Activated CD4-positive, alpha-beta T cell treated with anti-CD3 and anti-CD28 coated beads, Interleukin-2, amount 10 ng/mL, durations not matched to agents 24 days and 14 days (primary cell): Measurements from ENCODE around the gene MSANTD1. TPM values are rescaled to one million over a fixed set of nuclear protein-coding genes. Genes with fewer than 3 reads are reported as not detected.
"Not testable (repeated sequence)": the region's sequence is repeated elsewhere in the genome, so short reads cannot be mapped to it uniquely, and the experiment has no call there.

Experiments
- DNase-seq: peaks from one replicate; pipeline ENCODE4 v3.0.0; 2022
- H3K27ac Mint-ChIP-seq: one replicate; pipeline ENCODE4 v1.8.0; 2022; ENCODE audit warnings: mild to moderate bottlenecking, mixed read lengths
- H3K27me3 Mint-ChIP-seq: one replicate; pipeline ENCODE4 v1.8.0; 2022; ENCODE audit warnings: mixed read lengths
- H3K36me3 Mint-ChIP-seq: one replicate; pipeline ENCODE4 v1.8.0; 2022; ENCODE audit warnings: low read depth, mild to moderate bottlenecking, mixed read lengths
- H3K4me1 Mint-ChIP-seq: one replicate; pipeline ENCODE4 v1.8.0; 2021; ENCODE audit warnings: mixed read lengths
- H3K4me3 Mint-ChIP-seq: one replicate; pipeline ENCODE4 v1.8.0; 2022; ENCODE audit warnings: mild to moderate bottlenecking, moderate library complexity, mixed read lengths
- H3K9me3 Mint-ChIP-seq: one replicate; pipeline ENCODE4 v1.8.0; 2021; ENCODE audit warnings: mixed read lengths
- intact Hi-C: fragments of 100-400 bp; cut with micrococcal nuclease; formaldehyde crosslinking; loops from one replicate; pipeline ENCODE4 v1.15.1; 2023
- total RNA-seq: library from RNA; stranded (reverse); gene quantifications from 2 replicates; pipeline ENCODE4 v1.2.3, GENCODE V29; 2022

Gene MSANTD1
- total RNA-seq, 1 donor from 2014 or later, result 0.70 TPM

GRCh38 chr4:3294401-3295241, 45.7 kb downstream of the MSANTD1 start:
- Mint-ChIP-seq H3K36me3 (no peaks in the 10 kb centered on the region), H3K27ac (no peak overlapping the region), H3K9me3 (no peaks in the 10 kb centered on the region), H3K27me3 (peaks cover 72% of the 10 kb centered on the region), H3K4me3 (no peak overlapping the region), H3K4me1 (peaks cover 13% of the 10 kb centered on the region)
- intact Hi-C loops, result loop anchor here (5.0 to 10.0 kb wide), 2 partner anchors 190 to 238 kb away; partner anchors contain the start of gene LRPAP1
- no peak for DNase-seq

DNA sequence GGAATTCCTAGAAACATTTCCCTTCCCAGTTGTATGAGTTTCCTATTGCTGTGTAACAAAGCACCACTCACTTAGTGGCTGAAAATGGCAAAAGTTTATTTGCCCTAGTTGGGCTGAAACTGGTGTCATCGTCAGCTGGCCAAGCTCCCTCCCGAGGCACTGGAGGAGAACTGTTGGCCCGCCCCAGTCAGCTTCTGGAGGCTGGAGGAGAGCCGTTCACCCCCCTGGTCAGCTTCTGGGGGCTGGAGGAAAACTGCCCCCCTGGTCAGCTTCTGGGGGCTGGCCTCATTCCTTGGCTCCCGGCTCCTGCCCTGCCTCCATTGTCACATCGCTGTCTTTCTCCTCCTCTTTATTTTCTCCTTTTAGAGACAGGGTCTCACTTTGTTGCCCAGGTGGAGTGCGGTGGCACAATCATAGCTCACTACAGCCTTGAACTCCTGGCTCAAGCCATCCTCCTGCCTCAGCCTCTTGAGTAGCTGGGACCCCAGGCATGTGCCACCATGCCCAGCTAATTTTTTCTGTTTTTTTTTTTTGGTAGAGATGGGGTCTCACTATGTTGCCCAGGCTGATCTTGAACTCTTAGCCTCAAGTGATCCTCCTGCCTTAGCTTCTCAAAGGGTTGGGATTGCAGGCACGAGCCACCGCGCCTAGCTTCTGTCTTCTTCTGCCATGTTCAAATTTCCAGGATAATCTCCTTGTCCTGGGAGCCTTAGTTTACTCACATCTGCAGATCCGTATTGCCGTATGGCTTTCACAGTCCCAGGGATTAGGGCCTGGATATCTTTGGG, 47.1 kb downstream of the MSANTD1 start:
- no peak for DNase-seq
- peaks cover 14% of the 10 kb centered on the region for H3K4me1 Mint-ChIP-seq
- H3K27me3 Mint-ChIP-seq, result peaks cover 63% of the 10 kb centered on the region
- no peaks in the 10 kb centered on the region for H3K36me3 Mint-ChIP-seq
- intact Hi-C loops, result loop anchor here (10.0 kb wide), 1 partner anchor 191 kb away; no protein-coding TSS in a partner anchor
- no peaks in the 10 kb centered on the region for H3K9me3 Mint-ChIP-seq
- H3K27ac Mint-ChIP-seq, result no peak overlapping the region
- H3K4me3 Mint-ChIP-seq, result no peak overlapping the region

DNA sequence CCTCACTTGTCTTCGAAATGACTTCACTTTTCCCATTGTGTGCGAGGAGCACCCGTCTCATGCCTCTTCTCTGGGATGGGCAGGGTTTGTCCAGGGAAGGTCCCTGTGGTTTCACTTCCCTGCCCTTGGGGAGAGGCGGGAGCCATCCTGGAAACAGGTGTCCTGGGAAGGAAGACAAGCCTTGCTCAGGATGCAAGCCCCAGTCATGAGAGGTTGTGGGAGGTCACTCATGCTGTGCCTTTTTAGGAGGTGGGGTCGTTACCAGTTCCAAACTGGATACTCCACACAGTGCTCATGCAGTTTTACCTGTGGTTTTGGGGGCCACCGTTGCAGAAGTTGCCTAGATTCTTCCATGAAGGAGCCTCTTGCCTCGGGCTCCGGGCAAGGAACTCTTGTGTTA, 47.7 kb downstream of the MSANTD1 start:
- peaks cover 15% of the 10 kb centered on the region for H3K4me1 Mint-ChIP-seq
- H3K9me3 Mint-ChIP-seq, result no peaks in the 10 kb centered on the region
- DNase-seq, result no peak
- no peak overlapping the region for H3K4me3 Mint-ChIP-seq
- H3K27ac Mint-ChIP-seq, result no peak overlapping the region
- intact Hi-C loops, result loop anchor here (10.0 kb wide), 1 partner anchor 192 kb away; no protein-coding TSS in a partner anchor
- peaks cover 62% of the 10 kb centered on the region for H3K27me3 Mint-ChIP-seq
- no peaks in the 10 kb centered on the region for H3K36me3 Mint-ChIP-seq

- no peaks in the 10 kb centered on the region for H3K36me3 Mint-ChIP-seq
Observed at GRCh38 chr4:3297066-3297859, 48.3 kb downstream of the MSANTD1 start.

DNA sequence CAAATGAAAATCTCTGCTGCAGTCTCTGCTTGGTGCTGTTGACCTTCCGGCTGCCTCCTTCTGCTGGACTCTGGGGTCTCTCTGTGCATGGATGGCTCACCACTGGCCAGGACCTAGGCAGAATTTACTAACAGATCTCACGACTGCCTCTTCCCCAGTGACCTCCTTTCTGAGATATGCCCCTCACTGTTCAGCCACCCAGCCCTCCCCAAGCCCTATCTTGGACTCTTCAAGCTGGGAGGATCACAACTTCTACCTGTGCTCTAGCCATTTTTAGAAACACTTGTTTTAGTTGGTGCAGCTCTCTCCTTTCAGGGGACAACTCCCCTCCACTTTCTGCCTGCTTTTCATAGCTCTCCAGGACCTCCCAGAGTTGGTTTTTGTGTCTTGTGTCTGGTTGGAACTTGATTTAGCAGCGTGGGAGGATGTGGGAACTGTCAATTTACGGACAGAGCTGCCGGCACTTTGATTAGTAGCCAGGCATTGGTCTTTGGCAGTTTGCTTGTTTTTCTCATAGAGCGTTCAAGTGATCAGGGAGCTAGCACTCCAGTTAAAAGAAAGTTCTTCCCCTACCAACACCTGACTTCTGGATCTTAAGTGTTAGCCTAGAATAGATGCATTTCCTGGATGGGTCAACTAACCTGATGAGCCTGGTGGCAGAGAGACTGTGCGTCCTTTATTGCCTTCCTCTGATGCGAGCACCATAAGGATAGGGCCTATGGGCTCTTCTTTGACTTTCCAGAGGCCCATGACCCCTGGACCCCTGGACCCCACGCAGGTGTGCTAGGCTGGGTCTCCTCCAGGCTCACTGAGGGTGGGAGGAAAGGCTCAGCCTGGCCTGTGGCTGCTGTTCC, 50.4 kb downstream of the MSANTD1 start:
- Mint-ChIP-seq H3K9me3 (no peaks in the 10 kb centered on the region), H3K36me3 (no peaks in the 10 kb centered on the region), H3K27me3 (peaks cover 53% of the 10 kb centered on the region), H3K4me3 (no peak overlapping the region), H3K27ac (no peak overlapping the region), H3K4me1 (peaks cover 26% of the 10 kb centered on the region)
- no peak for DNase-seq
- intact Hi-C loops, result loop anchor here (10.0 kb wide), 1 partner anchor 195 kb away; no protein-coding TSS in a partner anchor

More at GRCh38 chr4:3297066-3297859, 48.3 kb downstream of the MSANTD1 start:
- intact Hi-C loops, result loop anchor here (10.0 kb wide), 1 partner anchor 192 kb away; no protein-coding TSS in a partner anchor
- Mint-ChIP-seq H3K4me3 (no peak overlapping the region), H3K9me3 (no peaks in the 10 kb centered on the region), H3K27me3 (peaks cover 61% of the 10 kb centered on the region), H3K27ac (no peak overlapping the region), H3K4me1 (peaks cover 16% of the 10 kb centered on the region)
- no peak for DNase-seq

DNA sequence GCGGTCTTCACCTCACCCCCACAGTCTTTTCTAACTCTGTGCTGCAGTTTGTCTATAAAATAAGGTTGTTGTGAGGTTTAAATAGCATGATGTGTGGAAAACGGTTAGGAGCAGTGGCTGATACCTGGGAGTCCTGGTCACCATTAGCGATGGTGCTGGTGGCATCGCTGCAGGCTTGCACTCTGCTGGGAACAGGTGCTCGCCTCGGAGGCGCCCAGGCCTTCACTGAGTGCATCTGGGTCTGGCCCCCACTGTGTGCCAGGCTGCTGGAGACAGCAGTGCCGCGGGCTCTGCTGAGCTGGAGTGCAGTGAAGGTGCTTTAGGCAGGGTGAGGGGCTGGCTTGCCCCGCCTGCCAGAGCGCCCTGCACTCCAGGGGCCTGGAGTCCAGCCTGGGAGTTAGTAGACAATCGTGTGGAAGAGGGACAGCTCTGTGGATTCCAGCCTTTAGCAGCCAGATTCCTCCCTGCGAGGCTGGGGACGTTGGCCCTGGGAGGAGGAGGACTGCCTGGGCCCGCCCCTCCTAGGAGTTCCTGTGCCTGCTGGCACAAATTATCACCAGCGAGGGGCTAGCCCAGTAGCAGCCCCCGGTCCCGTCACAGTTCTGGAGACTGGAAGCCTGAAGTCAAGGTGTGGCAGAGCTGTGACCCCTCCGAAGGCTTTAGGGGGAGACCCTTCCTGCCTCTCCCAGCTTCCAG, 51.2 kb downstream of the MSANTD1 start:
- Mint-ChIP-seq H3K36me3 (no peaks in the 10 kb centered on the region), H3K9me3 (no peaks in the 10 kb centered on the region), H3K4me1 (peaks cover 26% of the 10 kb centered on the region), H3K27ac (no peak overlapping the region), H3K27me3 (peaks cover 47% of the 10 kb centered on the region), H3K4me3 (no peak overlapping the region)
- intact Hi-C loops, result loop anchor here (10.0 kb wide), 1 partner anchor 195 kb away; no protein-coding TSS in a partner anchor
- no peak for DNase-seq

GRCh38 chr4:3300882-3301281, 51.9 kb downstream of the MSANTD1 start:
- DNase-seq, H3K27ac Mint-ChIP-seq, intact Hi-C loops, H3K9me3 Mint-ChIP-seq, H3K4me3 Mint-ChIP-seq, H3K36me3 Mint-ChIP-seq: not testable (repeated sequence)
- H3K27me3 Mint-ChIP-seq, result peaks cover 43% of the 10 kb centered on the region
- peaks cover 34% of the 10 kb centered on the region for H3K4me1 Mint-ChIP-seq

GRCh38 chr4:3301450-3302172, 52.7 kb downstream of the MSANTD1 start:
- peaks cover 34% of the 10 kb centered on the region for H3K4me1 Mint-ChIP-seq
- H3K4me3 Mint-ChIP-seq, result peak overlapping the region; percentile 54
- DNase-seq, result no peak
- H3K27me3 Mint-ChIP-seq, result peaks cover 38% of the 10 kb centered on the region
- intact Hi-C loops, result no loop called here
- no peak overlapping the region for H3K27ac Mint-ChIP-seq
- no peaks in the 10 kb centered on the region for H3K9me3 Mint-ChIP-seq
- H3K36me3 Mint-ChIP-seq, result no peaks in the 10 kb centered on the region

DNA sequence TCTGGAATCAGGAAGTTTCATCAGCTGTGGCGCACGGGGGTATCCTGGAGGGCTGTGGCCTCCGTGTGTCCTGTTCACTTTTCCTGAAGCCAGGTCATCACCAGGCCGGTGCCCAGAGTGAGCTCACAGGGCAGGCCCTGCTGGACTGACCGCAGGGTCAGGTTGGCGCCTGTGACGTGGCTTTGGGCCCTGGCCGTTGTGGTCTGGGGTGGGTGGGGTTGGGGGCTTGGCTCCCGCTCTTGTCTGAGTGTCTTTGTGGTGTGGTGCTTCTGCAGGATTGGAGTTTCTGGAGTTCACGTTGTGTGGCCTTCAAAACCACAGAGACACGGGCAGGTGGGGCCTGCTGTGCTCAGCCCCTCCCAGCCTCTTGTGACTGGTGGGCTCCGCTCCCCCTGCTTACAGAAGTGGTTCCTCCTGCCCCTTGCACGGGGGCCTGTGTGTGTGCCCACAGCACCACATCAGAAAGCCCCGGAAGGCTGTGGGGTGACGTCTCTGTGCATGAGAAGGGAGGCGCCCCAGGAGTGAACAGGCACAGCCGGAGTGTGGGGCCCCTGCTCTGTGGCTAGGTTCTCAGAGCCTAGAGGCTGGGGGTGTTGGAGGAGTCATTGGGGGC, 53.3 kb downstream of the MSANTD1 start:
- Mint-ChIP-seq H3K36me3 (no peaks in the 10 kb centered on the region), H3K27ac (peak overlapping the region; percentile 42), H3K4me3 (peak overlapping the region; percentile 82), H3K27me3 (peaks cover 32% of the 10 kb centered on the region), H3K9me3 (no peaks in the 10 kb centered on the region), H3K4me1 (peaks cover 34% of the 10 kb centered on the region)
- intact Hi-C loops, result no loop called here
- DNase-seq, result peak; percentile 93

DNA sequence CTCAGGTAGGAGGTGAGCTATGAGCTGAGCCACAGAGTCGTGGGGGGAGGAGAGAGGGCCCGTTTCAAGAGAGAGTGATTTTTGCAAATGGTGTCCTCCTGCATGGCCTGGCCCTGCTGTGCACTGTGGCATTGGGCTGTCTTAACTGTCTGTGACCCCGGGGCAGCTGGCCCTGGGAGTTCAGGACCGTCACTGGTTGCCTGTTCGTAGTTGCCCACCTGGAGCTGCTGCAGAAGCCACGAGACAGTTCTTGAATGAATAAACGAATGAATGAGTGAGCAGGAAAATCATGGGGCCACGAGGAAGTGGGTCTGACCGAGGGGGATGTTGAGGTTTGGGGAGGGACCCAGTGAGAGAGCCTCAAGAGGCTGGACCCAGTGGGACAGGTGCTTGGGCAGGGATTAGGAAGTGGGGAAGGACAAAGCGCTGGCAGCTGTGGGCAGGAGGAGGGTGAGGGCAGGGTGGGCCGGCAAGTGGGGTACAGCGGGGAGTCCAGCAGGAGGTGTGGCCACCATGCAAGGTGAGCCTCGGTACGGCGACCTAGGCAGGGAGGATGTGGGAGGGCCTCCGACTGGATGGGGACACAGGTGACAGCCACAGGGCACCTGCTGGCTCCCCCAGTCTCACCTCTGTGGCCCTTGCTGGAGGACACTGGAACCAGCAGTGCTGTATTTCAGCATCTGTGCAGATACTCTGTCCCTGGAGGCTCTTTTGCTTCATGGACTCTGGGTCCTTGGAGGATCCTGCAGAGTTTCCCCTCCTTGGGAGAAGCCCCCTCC, 54.0 kb downstream of the MSANTD1 start:
- DNase-seq, result peak; percentile 69
- Mint-ChIP-seq H3K4me3 (peak overlapping the region; percentile 82), H3K27ac (peak overlapping the region; percentile 42), H3K4me1 (peaks cover 34% of the 10 kb centered on the region), H3K36me3 (no peaks in the 10 kb centered on the region), H3K9me3 (no peaks in the 10 kb centered on the region), H3K27me3 (peaks cover 26% of the 10 kb centered on the region)
- intact Hi-C loops, result no loop called here

GRCh38 chr4:3303565-3303824, 54.5 kb downstream of the MSANTD1 start:
- no peaks in the 10 kb centered on the region for H3K9me3 Mint-ChIP-seq
- intact Hi-C loops, result no loop called here
- H3K4me3 Mint-ChIP-seq, result no peak overlapping the region
- no peak for DNase-seq
- peaks cover 34% of the 10 kb centered on the region for H3K4me1 Mint-ChIP-seq
- peaks cover 21% of the 10 kb centered on the region for H3K27me3 Mint-ChIP-seq
- no peak overlapping the region for H3K27ac Mint-ChIP-seq
- H3K36me3 Mint-ChIP-seq, result no peaks in the 10 kb centered on the region
